Thymus (tissue), 11 donors: ENCODE data around the gene PGP. TPM values are rescaled to one million over a fixed set of nuclear protein-coding genes. Genes with fewer than 3 reads are reported as not detected.

Source experiments
- DNase-seq, 9 donors: peaks; one replicate each; pipeline ENCODE4 v3.0.0-alpha.2; 2013; ENCODE audit warnings: low spot score in 9 of 9, low read depth in 6 of 9, missing footprints in 1 of 9
- H3K27ac ChIP-seq, 2 donors: one replicate each; pipeline ENCODE4 v1.5.1; 2013; ENCODE audit warnings: control low read depth in 1 of 2, low read depth in 1 of 2, low read length in 1 of 2, mild to moderate bottlenecking in 1 of 2, moderate library complexity in 1 of 2
- H3K27me3 ChIP-seq, 2 donors: one replicate each; pipeline ENCODE4 v1.5.1; 2013; ENCODE audit warnings: low read length in 1 of 2; ENCODE audit not compliant: control insufficient read depth in 2 of 2, insufficient read depth in 1 of 2
- H3K36me3 ChIP-seq, 2 donors: one replicate each; pipeline ENCODE4 v1.5.1; 2013; ENCODE audit warnings: low read length in 1 of 2, mild to moderate bottlenecking in 1 of 2, moderate library complexity in 1 of 2; ENCODE audit not compliant: control insufficient read depth in 2 of 2, insufficient read depth in 2 of 2
- H3K4me1 ChIP-seq, 2 donors: one replicate each; pipeline ENCODE4 v1.5.1; 2013; ENCODE audit warnings: low read length in 2 of 2; ENCODE audit not compliant: control insufficient read depth in 2 of 2, insufficient read depth in 2 of 2
- H3K4me3 ChIP-seq, 2 donors: one replicate each; pipeline ENCODE4 v1.5.1; 2013; ENCODE audit warnings: low read length in 2 of 2, control low read depth in 1 of 2, mild to moderate bottlenecking in 1 of 2
- H3K9me3 ChIP-seq, 2 donors: one replicate each; pipeline ENCODE4 v1.5.1; 2013; ENCODE audit warnings: low read length in 1 of 2, mild to moderate bottlenecking in 1 of 2; ENCODE audit not compliant: control insufficient read depth in 2 of 2, insufficient read depth in 1 of 2
- WGBS: extraction: QIAGEN DNeasy Blood & Tissue Kit; methylation state at CpG from one replicate; pipeline ENCODE4 v1.1.7; 2013; 5-methylcytosine and 5-hydroxymethylcytosine counted together
- polyA plus RNA-seq: library from polyadenylated mRNA; stranded (reverse); fragments of 200-250 nt; gene quantifications from one replicate; pipeline ENCODE4 v1.2.3, GENCODE V29; 2013
- total RNA-seq: library from RNA; stranded (reverse); fragments of 120-200 nt; gene quantifications from one replicate; pipeline ENCODE4 v1.2.4, GENCODE V29; 2013
- donor health status: healthy.

PGP gene
- total and polyA plus RNA-seq, 2 donors, result 12.4 to 12.9 TPM

DNA sequence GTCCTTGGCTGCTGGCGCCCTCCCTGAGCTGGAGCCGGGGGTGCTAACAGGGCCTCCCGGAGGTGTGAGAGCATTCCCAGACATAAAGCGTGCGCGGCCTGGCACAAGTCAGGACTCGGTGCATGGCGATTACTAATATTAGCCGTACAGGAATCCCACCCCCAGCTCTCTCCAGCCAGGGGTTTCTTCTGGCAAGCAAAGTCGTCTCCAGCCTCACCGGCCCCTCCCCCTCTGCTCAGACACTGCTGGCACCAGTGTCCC lies 23.3 kb downstream of the PGP start:
- Histone ChIP-seq H3K36me3 (no peaks in the 10 kb centered on the region), H3K4me3 (no peak overlapping the region), H3K27ac (no peak overlapping the region), H3K4me1 (peaks cover 7 to 13% of the 10 kb centered on the region in 2 donors), H3K27me3 (peaks cover 29 to 35% of the 10 kb centered on the region in 2 donors), H3K9me3 (no peaks in the 10 kb centered on the region)
- no peak for DNase-seq
- WGBS, result 97% methylated on average over 11 of the region's 11 CpGs

DNA sequence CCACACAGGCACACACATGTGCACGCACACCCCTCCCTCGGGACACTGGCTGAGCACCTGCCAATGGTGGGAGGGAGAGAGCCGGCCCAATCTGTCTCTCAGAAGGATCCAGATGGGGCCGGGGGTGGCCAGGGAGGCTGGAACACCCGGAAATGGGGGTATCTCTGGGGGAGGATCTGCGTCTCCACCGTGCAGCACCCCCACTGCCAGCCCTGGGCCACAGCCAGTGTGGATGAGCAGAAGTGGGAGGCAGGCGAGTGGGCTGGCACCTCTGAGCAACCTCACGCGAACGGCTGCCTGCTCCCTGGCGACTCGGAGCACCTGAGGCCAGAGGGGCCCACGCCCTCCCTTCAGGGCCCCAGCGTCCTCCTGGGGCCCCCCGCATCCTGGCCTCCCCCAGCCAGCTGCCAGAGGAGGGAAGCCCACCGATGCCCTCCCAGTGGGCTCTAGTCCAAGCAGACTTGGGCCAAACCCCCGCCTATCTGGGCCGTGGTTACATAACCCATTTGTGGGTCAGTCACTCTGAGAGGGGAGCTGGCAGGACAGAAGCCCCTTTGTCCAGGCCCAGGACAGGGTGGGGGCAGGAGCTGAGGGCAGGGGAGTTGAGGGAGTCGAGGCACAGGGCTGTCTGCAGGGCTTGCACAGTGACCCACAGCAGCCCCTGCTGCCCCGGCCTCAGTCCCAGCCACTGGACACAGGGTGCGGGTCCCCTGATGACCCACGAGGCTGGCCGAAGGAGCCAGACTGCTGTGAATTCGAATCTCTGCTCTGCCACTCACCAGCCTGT lies 23.8 kb downstream of the PGP start:
- Histone ChIP-seq H3K27me3 (peaks cover 24 to 33% of the 10 kb centered on the region in 2 donors), H3K27ac (no peak overlapping the region), H3K9me3 (no peaks in the 10 kb centered on the region), H3K4me1 (peaks cover 6 to 13% of the 10 kb centered on the region in 2 donors), H3K4me3 (no peak overlapping the region), H3K36me3 (no peaks in the 10 kb centered on the region)
- no peak for DNase-seq
- WGBS, result 87% methylated on average over 25 of the region's 25 CpGs

- Histone ChIP-seq H3K4me3 (no peak overlapping the region), H3K9me3 (no peaks in the 10 kb centered on the region), H3K27me3 (peaks cover 17 to 26% of the 10 kb centered on the region in 2 donors), H3K4me1 (peaks cover under 1 to 5% of the 10 kb centered on the region in 2 donors), H3K36me3 (no peaks in the 10 kb centered on the region), H3K27ac (no peak overlapping the region)
- WGBS, result 95% methylated on average over 24 of the region's 24 CpGs
- no peak for DNase-seq
These were observed 24.5 kb downstream of the PGP start for GRCh38 chr16:2190002-2190658.

GRCh38 chr16:2189252-2189893 lies 25.3 kb downstream of the PGP start:
- no peaks in the 10 kb centered on the region for H3K9me3 ChIP-seq
- 96% methylated on average over 25 of the region's 25 CpGs for whole genome bisulfite sequencing
- no peak overlapping the region for H3K27ac ChIP-seq
- no peak overlapping the region for H3K4me3 ChIP-seq
- no peaks in the 10 kb centered on the region for H3K4me1 ChIP-seq
- no peak for DNase-seq
- peaks cover 9 to 18% of the 10 kb centered on the region in 2 donors for H3K27me3 ChIP-seq
- no peaks in the 10 kb centered on the region for H3K36me3 ChIP-seq

DNA sequence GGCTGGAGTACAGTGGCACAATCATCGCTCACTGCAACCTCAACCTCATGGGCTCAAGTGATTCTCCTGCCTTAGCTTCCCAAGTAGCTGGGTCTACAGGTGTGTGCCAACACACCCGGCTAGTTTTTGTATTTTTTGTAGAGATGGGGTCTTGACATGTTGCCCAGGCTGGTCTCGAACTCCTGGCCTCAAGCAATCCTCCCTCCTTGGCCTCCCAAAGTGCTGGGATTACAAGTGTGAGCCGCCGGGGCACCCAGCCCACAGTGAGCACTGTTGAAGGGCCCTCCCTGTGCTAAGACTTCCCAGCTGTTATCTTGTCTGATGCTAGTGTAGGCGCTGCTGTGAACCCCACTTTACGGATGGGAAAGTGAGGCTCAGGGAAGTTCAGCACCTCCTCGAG lies 26.2 kb downstream of the PGP start:
- Histone ChIP-seq H3K4me1 (no peaks in the 10 kb centered on the region), H3K27ac (no peak overlapping the region), H3K4me3 (no peak overlapping the region), H3K9me3 (no peaks in the 10 kb centered on the region), H3K27me3 (peaks cover 1 to 9% of the 10 kb centered on the region in 2 donors), H3K36me3 (no peaks in the 10 kb centered on the region)
- DNase-seq, result no peak
- 95% methylated on average over 8 of the region's 8 CpGs for WGBS

DNA sequence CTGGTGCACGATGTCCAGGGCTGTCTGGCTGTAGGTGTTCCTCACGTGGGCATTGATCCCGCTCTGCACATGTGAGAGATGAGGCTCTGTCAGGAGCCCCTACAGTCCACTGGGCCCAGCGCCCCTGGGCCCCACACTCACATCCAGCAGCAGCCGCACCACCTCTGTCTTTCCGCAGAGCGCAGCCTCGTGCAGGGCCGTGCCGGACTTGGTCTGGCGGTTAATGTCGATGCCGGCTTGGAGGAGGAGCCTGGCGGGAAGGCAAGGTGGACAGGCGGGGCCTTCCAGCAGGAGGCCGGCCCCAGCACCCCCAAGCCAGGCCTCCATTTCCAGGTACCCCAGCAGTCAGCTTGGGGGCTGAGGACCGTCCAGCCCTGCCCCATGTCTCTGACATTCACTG lies 27.4 kb downstream of the PGP start:
- no peak for DNase-seq
- WGBS, result 91% methylated on average over 17 of the region's 17 CpGs
- H3K36me3 ChIP-seq, result no peaks in the 10 kb centered on the region
- no peaks in the 10 kb centered on the region for H3K9me3 ChIP-seq
- H3K27ac ChIP-seq, result no peak overlapping the region
- no peak overlapping the region for H3K4me3 ChIP-seq
- peaks cover 0 to 2% of the 10 kb centered on the region in 2 donors for H3K27me3 ChIP-seq
- no peaks in the 10 kb centered on the region for H3K4me1 ChIP-seq

DNA sequence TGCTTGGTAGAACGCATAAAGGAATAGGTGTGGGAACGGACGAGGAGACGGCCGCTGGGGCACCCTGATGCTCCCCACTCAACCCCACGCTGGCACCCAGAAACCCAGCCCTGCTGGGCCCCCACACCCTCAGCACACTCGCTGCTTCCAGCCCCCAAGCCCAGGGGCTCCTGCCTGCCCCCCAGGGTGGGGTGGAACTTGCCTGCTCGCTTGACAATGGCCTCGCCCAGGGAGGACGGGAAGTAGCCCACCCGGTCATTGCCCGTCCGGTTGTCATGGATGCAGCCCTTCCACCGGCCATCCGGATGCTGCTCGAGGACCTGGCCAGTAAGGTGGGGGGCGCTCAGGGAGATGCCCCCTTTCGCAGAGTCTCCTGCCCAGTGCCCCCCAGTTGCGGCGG lies 28.1 kb downstream of the PGP start:
- 96% methylated on average over 20 of the region's 20 CpGs for whole genome bisulfite sequencing
- DNase-seq, result no peak
- Histone ChIP-seq H3K4me1 (no peaks in the 10 kb centered on the region), H3K27ac (no peak overlapping the region), H3K27me3 (peaks cover 0 to 2% of the 10 kb centered on the region in 2 donors), H3K9me3 (no peaks in the 10 kb centered on the region), H3K4me3 (no peak overlapping the region), H3K36me3 (no peaks in the 10 kb centered on the region)

DNA sequence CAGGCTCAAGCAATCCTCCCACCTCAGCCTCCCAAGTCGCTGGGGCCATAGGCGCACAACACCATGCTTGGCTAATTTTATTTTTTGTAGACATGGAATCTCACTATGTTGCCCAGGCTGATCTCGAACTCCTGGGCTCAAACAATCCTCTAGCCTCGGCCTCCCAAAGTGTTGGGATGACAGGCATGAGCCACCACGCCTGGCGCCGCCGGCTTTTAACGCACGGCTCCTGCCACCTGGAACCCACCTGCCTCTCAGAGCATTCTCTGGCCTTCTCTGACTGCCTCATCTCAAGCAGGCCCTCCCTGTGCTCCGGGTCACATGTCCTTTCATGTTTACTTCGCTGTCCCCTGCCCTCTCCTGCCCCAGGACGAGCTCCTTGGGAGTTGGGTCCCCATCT lies 28.6 kb downstream of the PGP start:
- H3K4me3 ChIP-seq, result no peak overlapping the region

DNA sequence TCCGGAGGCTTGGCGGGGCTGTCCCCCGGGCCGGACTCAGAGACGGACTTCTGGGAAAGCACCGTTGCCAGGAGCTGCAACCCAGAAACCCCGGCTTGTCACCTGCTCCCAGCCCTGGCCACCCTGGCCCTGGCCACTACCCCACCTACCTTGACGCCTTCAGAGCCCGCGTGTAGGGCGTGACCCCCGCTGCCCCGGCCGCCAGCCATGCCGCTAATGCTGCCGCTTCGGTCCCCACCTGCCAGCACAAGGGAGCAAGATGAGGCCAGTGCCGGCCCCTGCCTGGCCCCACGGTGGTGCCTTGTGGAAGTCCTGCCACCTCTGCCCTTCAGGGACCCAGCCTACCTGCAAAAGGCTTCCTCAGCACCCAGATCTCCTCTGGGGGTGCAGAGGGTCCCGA lies 29.7 kb downstream of the PGP start:
- no peaks in the 10 kb centered on the region for H3K9me3 ChIP-seq
- 93% methylated on average over 20 of the region's 20 CpGs for WGBS
- H3K27ac ChIP-seq, result no peak overlapping the region
- H3K4me1 ChIP-seq, result no peaks in the 10 kb centered on the region
- H3K27me3 ChIP-seq, result no peaks in the 10 kb centered on the region
- no peaks in the 10 kb centered on the region for H3K36me3 ChIP-seq
- H3K4me3 ChIP-seq, result no peak overlapping the region
- no peak for DNase-seq

More for the DNA sequence above, 28.6 kb downstream of the PGP start:
- no peak overlapping the region for H3K27ac ChIP-seq
- no peaks in the 10 kb centered on the region for H3K9me3 ChIP-seq
- no peak for DNase-seq
- no peaks in the 10 kb centered on the region for H3K36me3 ChIP-seq
- H3K27me3 ChIP-seq, result peaks cover 0 to 2% of the 10 kb centered on the region in 2 donors
- 94% methylated on average over 13 of the region's 13 CpGs for WGBS
- no peaks in the 10 kb centered on the region for H3K4me1 ChIP-seq
